ENCODE measurements around the gene LARGE2.

LARGE2 gene

GRCh38 chr11:45968901-45969300 is 46.4 kb downstream of the LARGE2 start:
- H3K4me3 ChIP-seq (ENCODE audit: low read depth, low read length), result no peak overlapping the region
- no peak for TF ChIP-seq CTCF (IDR thresholded peaks at IDR 0.05; ENCODE audit: low read depth, low read length)

GRCh38 chr11:45973601-45974000 is 51.1 kb downstream of the LARGE2 start:
- no peak for TF ChIP-seq CTCF (IDR thresholded peaks at IDR 0.05; ENCODE audit: low read depth, low read length)
- H3K4me3 ChIP-seq (ENCODE audit: low read depth, low read length), result no peak overlapping the region

- no peak for TF ChIP-seq CTCF (IDR thresholded peaks at IDR 0.05; ENCODE audit: low read depth, low read length)
- no peak overlapping the region for H3K4me3 ChIP-seq (ENCODE audit: low read depth, low read length)
These were observed 52.4 kb downstream of the LARGE2 start for GRCh38 chr11:45974806-45975205.
